HL-60/S4 treated with phorbol 12-myristate 13-acetate at 8.2 ng/mL for 4 days and 3 days (cell line): ENCODE results near the gene STK10.

Experiments used
- in situ Hi-C: fragments of 300-500 bp; cut with MboI; formaldehyde crosslinking; loops from 2 replicates; pipeline ENCODE4 v1.15.0; 2022; ENCODE audit warnings: low sequenced_read_pairs

STK10 gene

GRCh38 chr5:171992813-171993212 lies 195.2 kb downstream of the STK10 start:
- in situ Hi-C loops = no loop called here

GRCh38 chr5:171992305-171992704 lies 195.7 kb downstream of the STK10 start:
- in situ Hi-C loops = no loop called here
